ENCODE results near the gene TAF1B.

DNA sequence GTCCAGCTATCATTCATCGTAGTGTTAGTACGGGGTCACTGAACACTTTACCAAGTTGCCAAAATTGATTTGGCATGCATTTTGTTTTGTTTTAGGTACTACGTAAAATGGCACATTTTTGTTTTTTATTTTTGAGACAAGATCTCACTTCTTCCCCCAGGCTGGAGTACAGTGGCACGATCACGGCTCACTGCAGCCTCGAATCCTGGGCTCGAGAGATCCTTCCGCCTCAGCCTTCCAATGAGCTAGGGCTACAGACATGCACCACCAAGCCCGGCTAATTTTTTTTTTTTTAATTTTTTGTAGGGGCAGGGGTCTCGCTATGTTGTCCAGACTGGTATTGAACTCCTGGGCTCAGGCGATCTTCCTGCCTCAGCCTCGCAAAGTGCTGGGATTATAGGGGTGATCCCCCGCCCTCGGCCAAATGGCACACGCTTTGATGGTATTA is 786 bp downstream of the TAF1B start:
- no peak for TF ChIP-seq SUZ12 (IDR thresholded peaks at IDR 0.05; ENCODE audit: extremely low read depth, insufficient read depth, insufficient read length)
- TF ChIP-seq ZNF274 (IDR thresholded peaks at IDR 0.05; ENCODE audit: low read depth, low read length) = no peak
- TF ChIP-seq YY1 (IDR thresholded peaks at IDR 0.05; ENCODE audit: insufficient read depth, insufficient read length) = no peak
